Measurements from ENCODE around the gene ZBTB32.

The ZBTB32 gene

GRCh38 chr19:35731779-35732405 is 27.5 kb downstream of the ZBTB32 start:
- TF ChIP-seq CTCF (conservative IDR thresholded peaks at IDR 0.05; ENCODE audit: low read depth, low read length) = no peak
- no peak overlapping the region for H3K4me3 ChIP-seq (ENCODE audit: low read length)
- no peak for DNase-seq (ENCODE audit: low read depth)

- no peak overlapping the region for H3K4me3 ChIP-seq (ENCODE audit: low read length)
Measured at GRCh38 chr19:35732540-35733179, 28.3 kb downstream of the ZBTB32 start.

GRCh38 chr19:35733180-35734125 is 29.1 kb downstream of the ZBTB32 start:
- TF ChIP-seq CTCF (conservative IDR thresholded peaks at IDR 0.05; ENCODE audit: low read depth, low read length) = no peak
- no peak overlapping the region for H3K4me3 ChIP-seq (ENCODE audit: low read length)
- no peak for DNase-seq (ENCODE audit: low read depth)

More at GRCh38 chr19:35732540-35733179, 28.3 kb downstream of the ZBTB32 start:
- no peak for DNase-seq (ENCODE audit: low read depth)
- no peak for TF ChIP-seq CTCF (conservative IDR thresholded peaks at IDR 0.05; ENCODE audit: low read depth, low read length)

GRCh38 chr19:35734273-35734672 is 29.9 kb downstream of the ZBTB32 start:
- no peak for DNase-seq (ENCODE audit: low read depth)
- TF ChIP-seq CTCF (conservative IDR thresholded peaks at IDR 0.05; ENCODE audit: low read depth, low read length) = no peak
- H3K4me3 ChIP-seq (ENCODE audit: low read length) = no peak overlapping the region

- no peak for TF ChIP-seq CTCF (conservative IDR thresholded peaks at IDR 0.05; ENCODE audit: low read depth, low read length)
- no peak overlapping the region for H3K4me3 ChIP-seq (ENCODE audit: low read length)
- DNase-seq (ENCODE audit: low read depth) = no peak
Measured at GRCh38 chr19:35734889-35735288, 30.5 kb downstream of the ZBTB32 start.

GRCh38 chr19:35736913-35737886 is 32.8 kb downstream of the ZBTB32 start:
- no peak for TF ChIP-seq CTCF (conservative IDR thresholded peaks at IDR 0.05; ENCODE audit: low read depth, low read length)
- no peak overlapping the region for H3K4me3 ChIP-seq (ENCODE audit: low read length)
- DNase-seq (ENCODE audit: low read depth) = no peak

Data from retinal pigment epithelial cell (primary cell).